ENCODE results near the gene LHFPL2.

DNA sequence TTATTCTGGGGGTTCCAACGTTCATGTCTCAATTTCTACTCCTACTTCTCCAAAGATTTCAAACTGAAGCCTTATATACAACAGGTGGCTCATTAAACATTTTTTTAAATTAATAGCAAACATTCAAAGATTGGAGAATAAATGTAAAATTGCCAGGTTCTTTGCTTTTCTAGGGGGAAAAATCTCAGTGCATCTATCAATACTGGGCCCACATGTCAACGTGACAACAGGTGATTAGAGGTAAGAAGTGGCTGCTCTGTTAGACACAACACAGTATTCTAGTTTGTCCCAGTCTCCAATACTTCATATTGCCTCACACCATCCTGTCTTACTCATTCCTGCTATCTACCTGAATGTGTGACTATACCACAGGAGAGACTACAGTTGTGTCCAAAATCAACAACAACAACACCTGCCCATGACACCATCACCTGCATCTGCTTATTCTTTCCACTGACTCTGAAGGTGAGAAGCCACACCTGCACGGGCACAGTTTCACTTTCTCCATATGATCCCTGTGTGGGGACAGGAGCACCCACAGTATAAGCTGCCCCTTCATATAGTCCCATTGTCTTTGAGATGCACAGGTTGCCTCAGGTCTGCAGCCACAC, 110.2 kb downstream of the LHFPL2 start:
- TF ChIP-seq, protein P1, sequence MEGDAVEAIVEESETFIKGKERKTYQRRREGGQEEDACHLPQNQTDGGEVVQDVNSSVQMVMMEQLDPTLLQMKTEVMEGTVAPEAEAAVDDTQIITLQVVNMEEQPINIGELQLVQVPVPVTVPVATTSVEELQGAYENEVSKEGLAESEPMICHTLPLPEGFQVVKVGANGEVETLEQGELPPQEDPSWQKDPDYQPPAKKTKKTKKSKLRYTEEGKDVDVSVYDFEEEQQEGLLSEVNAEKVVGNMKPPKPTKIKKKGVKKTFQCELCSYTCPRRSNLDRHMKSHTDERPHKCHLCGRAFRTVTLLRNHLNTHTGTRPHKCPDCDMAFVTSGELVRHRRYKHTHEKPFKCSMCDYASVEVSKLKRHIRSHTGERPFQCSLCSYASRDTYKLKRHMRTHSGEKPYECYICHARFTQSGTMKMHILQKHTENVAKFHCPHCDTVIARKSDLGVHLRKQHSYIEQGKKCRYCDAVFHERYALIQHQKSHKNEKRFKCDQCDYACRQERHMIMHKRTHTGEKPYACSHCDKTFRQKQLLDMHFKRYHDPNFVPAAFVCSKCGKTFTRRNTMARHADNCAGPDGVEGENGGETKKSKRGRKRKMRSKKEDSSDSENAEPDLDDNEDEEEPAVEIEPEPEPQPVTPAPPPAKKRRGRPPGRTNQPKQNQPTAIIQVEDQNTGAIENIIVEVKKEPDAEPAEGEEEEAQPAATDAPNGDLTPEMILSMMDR (IDR thresholded peaks at IDR 0.05): no peak
- TF ChIP-seq POLR2A (IDR thresholded peaks at IDR 0.05) (no peak), POLR2AphosphoS5 (IDR thresholded peaks at IDR 0.05) (no peak)

Data from prostate gland (tissue), 2 donors.